ENCODE results near the gene HINT1. TPM values are rescaled to one million over a fixed set of nuclear protein-coding genes. Genes with fewer than 3 reads are reported as not detected.
A peak's percentile ranks its signal among the peaks of the same experiment; 100 is the strongest.

The HINT1 gene
- 100 to 1,000 TPM; 232 to 246 TPM for total RNA-seq

- peaks cover 37% of the 10 kb centered on the region for H3K36me3 Mint-ChIP-seq (ENCODE audit: low read depth)
- POLR2A ChIA-PET = interaction anchor here (0.6 to 2.0 kb wide), 24 partner anchors 9 to 1092 kb away, joined by 3 to 33 read pairs (median 4); partner anchors contain the start of gene CDC42SE2
- peak within 1 kb of the TSS; percentile 98 for H3K27ac Mint-ChIP-seq
- H3K4me1 Mint-ChIP-seq (ENCODE audit: low read depth) = peaks cover 49% of the 10 kb centered on the region
- H3K9me3 Mint-ChIP-seq (ENCODE audit: insufficient read depth) = no peaks in the 10 kb centered on the region
- DNase-seq (peak; percentile 94), ATAC-seq (peak; percentile 90)
- H3K27me3 Mint-ChIP-seq (ENCODE audit: low read depth) = no peaks in the 10 kb centered on the region
- peak within 1 kb of the TSS; percentile 96 for H3K4me3 Mint-ChIP-seq
- CTCF ChIA-PET = interaction anchor here (0.6 to 1.4 kb wide), 9 partner anchors 50 to 250 kb away, joined by 3 to 11 read pairs (median 4); partner anchors contain the start of gene CDC42SE2
Observed at GRCh38 chr5:131165119-131165727, at the start of gene HINT1. TSS of gene HINT1 (minus strand) at chr5:131165256. CDS start at chr5:131165205, 51 bp downstream.

- peaks cover 58% of the 10 kb centered on the region for H3K4me1 Mint-ChIP-seq (ENCODE audit: low read depth)
- ATAC-seq (no peak), DNase-seq (no peak)
- no peak overlapping the region for H3K4me3 Mint-ChIP-seq
- H3K27ac Mint-ChIP-seq = peak overlapping the region; percentile 55
- ChIA-PET CTCF (interaction anchor here (0.6 to 2.7 kb wide), 11 partner anchors 9 to 168 kb away, joined by 3 to 11 read pairs (median 3); no protein-coding TSS in a partner anchor), POLR2A (interaction anchor here (0.8 to 2.2 kb wide), 7 partner anchors 38 to 50 kb away, joined by 3 to 9 read pairs (median 4); partner anchors contain the start of gene CDC42SE2)
- no peaks in the 10 kb centered on the region for H3K9me3 Mint-ChIP-seq (ENCODE audit: insufficient read depth)
- H3K27me3 Mint-ChIP-seq (ENCODE audit: low read depth) = no peaks in the 10 kb centered on the region
- H3K36me3 Mint-ChIP-seq (ENCODE audit: low read depth) = peaks cover 21% of the 10 kb centered on the region
Observed at GRCh38 chr5:131214609-131215227, 49.7 kb upstream of the HINT1 start.

- ChIA-PET CTCF (interaction anchor here (1.4 kb wide), 1 partner anchor 9 kb away, joined by 3 read pairs; no protein-coding TSS in a partner anchor), POLR2A (interaction anchor here (1.0 to 5.9 kb wide), 4 partner anchors 38 to 52 kb away, joined by 3 to 87 read pairs (median 6); partner anchors contain the start of genes CDC42SE2 and HINT1)
- H3K9me3 Mint-ChIP-seq (ENCODE audit: insufficient read depth) = no peaks in the 10 kb centered on the region
- peak overlapping the region; percentile 64 for H3K27ac Mint-ChIP-seq
- DNase-seq (no peak), ATAC-seq (no peak)
- H3K36me3 Mint-ChIP-seq (ENCODE audit: low read depth) = peaks cover 20% of the 10 kb centered on the region
- H3K4me3 Mint-ChIP-seq = no peak overlapping the region
- H3K27me3 Mint-ChIP-seq (ENCODE audit: low read depth) = no peaks in the 10 kb centered on the region
- H3K4me1 Mint-ChIP-seq (ENCODE audit: low read depth) = peaks cover 55% of the 10 kb centered on the region
Observed at GRCh38 chr5:131212471-131213021, 47.5 kb upstream of the HINT1 start.

- Mint-ChIP-seq H3K27ac (no peak overlapping the region), H3K36me3 (ENCODE audit: low read depth) (peaks cover 16% of the 10 kb centered on the region), H3K4me3 (no peak overlapping the region), H3K27me3 (ENCODE audit: low read depth) (no peaks in the 10 kb centered on the region), H3K9me3 (ENCODE audit: insufficient read depth) (no peaks in the 10 kb centered on the region), H3K4me1 (ENCODE audit: low read depth) (peaks cover 62% of the 10 kb centered on the region)
- POLR2A ChIA-PET = interaction anchor here (5.9 kb wide), 1 partner anchor 53 kb away, joined by 87 read pairs; the partner anchor contains the start of gene CDC42SE2
- CTCF ChIA-PET = interaction anchor here (1.4 kb wide), 1 partner anchor 10 kb away, joined by 3 read pairs; no protein-coding TSS in a partner anchor
- ATAC-seq (no peak), DNase-seq (no peak)
Observed at GRCh38 chr5:131211669-131212068, 46.6 kb upstream of the HINT1 start.

- ATAC-seq (no peak), DNase-seq (no peak)
- H3K27ac Mint-ChIP-seq = peak overlapping the region; percentile 97
- H3K36me3 Mint-ChIP-seq (ENCODE audit: low read depth) = peaks cover 16% of the 10 kb centered on the region
- H3K9me3 Mint-ChIP-seq (ENCODE audit: insufficient read depth) = no peaks in the 10 kb centered on the region
- ChIA-PET POLR2A (interaction anchor here (1.4 to 5.9 kb wide), 10 partner anchors 9 to 172 kb away, joined by 3 to 87 read pairs (median 6); partner anchors contain the start of genes CDC42SE2, HINT1 and LYRM7), CTCF (interaction anchor here (1.0 to 1.7 kb wide), 4 partner anchors 16 to 60 kb away, joined by 4 to 7 read pairs (median 4); partner anchors contain the start of gene CDC42SE2)
- H3K4me1 Mint-ChIP-seq (ENCODE audit: low read depth) = peaks cover 61% of the 10 kb centered on the region
- peak overlapping the region; percentile 75 for H3K4me3 Mint-ChIP-seq
- H3K27me3 Mint-ChIP-seq (ENCODE audit: low read depth) = no peaks in the 10 kb centered on the region
Observed at GRCh38 chr5:131210151-131210510, 45.1 kb upstream of the HINT1 start.

- peak overlapping the region; percentile 97 for H3K27ac Mint-ChIP-seq
- H3K9me3 Mint-ChIP-seq (ENCODE audit: insufficient read depth) = no peaks in the 10 kb centered on the region
- CTCF ChIA-PET = interaction anchor here (0.8 to 1.7 kb wide), 10 partner anchors 10 to 207 kb away, joined by 3 to 7 read pairs (median 4); partner anchors contain the start of gene CDC42SE2
- peak overlapping the region; percentile 75 for H3K4me3 Mint-ChIP-seq
- H3K4me1 Mint-ChIP-seq (ENCODE audit: low read depth) = peaks cover 56% of the 10 kb centered on the region
- H3K27me3 Mint-ChIP-seq (ENCODE audit: low read depth) = no peaks in the 10 kb centered on the region
- peaks cover 15% of the 10 kb centered on the region for H3K36me3 Mint-ChIP-seq (ENCODE audit: low read depth)
- POLR2A ChIA-PET = interaction anchor here (0.9 to 5.9 kb wide), 17 partner anchors 9 to 172 kb away, joined by 3 to 87 read pairs (median 6); partner anchors contain the start of genes CDC42SE2, HINT1 and LYRM7
- DNase-seq = peak; percentile 62
- ATAC-seq = peak; percentile 94
Observed at GRCh38 chr5:131209506-131210150, 44.6 kb upstream of the HINT1 start.

GRCh38 chr5:131209175-131209505 lies 44.1 kb upstream of the HINT1 start:
- DNase-seq = no peak
- H3K4me1 Mint-ChIP-seq (ENCODE audit: low read depth) = peaks cover 51% of the 10 kb centered on the region
- H3K27me3 Mint-ChIP-seq (ENCODE audit: low read depth) = no peaks in the 10 kb centered on the region
- H3K4me3 Mint-ChIP-seq = peak overlapping the region; percentile 75
- H3K9me3 Mint-ChIP-seq (ENCODE audit: insufficient read depth) = no peaks in the 10 kb centered on the region
- ChIA-PET POLR2A (interaction anchor here (0.9 to 5.9 kb wide), 16 partner anchors 10 to 173 kb away, joined by 3 to 87 read pairs (median 6); partner anchors contain the start of genes CDC42SE2, HINT1 and LYRM7), CTCF (interaction anchor here (0.8 to 1.7 kb wide), 11 partner anchors 11 to 207 kb away, joined by 3 to 7 read pairs (median 4); partner anchors contain the start of gene CDC42SE2)
- no peak for ATAC-seq
- peak overlapping the region; percentile 97 for H3K27ac Mint-ChIP-seq
- H3K36me3 Mint-ChIP-seq (ENCODE audit: low read depth) = peaks cover 13% of the 10 kb centered on the region

GRCh38 chr5:131206772-131207171 lies 41.7 kb upstream of the HINT1 start:
- Mint-ChIP-seq H3K4me1 (ENCODE audit: low read depth) (peaks cover 40% of the 10 kb centered on the region), H3K9me3 (ENCODE audit: insufficient read depth) (no peaks in the 10 kb centered on the region), H3K27me3 (ENCODE audit: low read depth) (no peaks in the 10 kb centered on the region), H3K27ac (no peak overlapping the region), H3K4me3 (no peak overlapping the region), H3K36me3 (ENCODE audit: low read depth) (peaks cover 5% of the 10 kb centered on the region)
- POLR2A ChIA-PET = interaction anchor here (3.1 to 5.9 kb wide), 3 partner anchors 42 to 57 kb away, joined by 12 to 87 read pairs (median 13); partner anchors contain the start of genes CDC42SE2 and HINT1
- CTCF ChIA-PET = interaction anchor here (1.1 to 1.2 kb wide), 3 partner anchors 43 to 60 kb away, joined by 3 read pairs; no protein-coding TSS in a partner anchor
- ATAC-seq = no peak
- no peak for DNase-seq

- no peaks in the 10 kb centered on the region for H3K9me3 Mint-ChIP-seq (ENCODE audit: insufficient read depth)
- no peak overlapping the region for H3K27ac Mint-ChIP-seq
- ATAC-seq = no peak
- DNase-seq = no peak
- H3K27me3 Mint-ChIP-seq (ENCODE audit: low read depth) = no peaks in the 10 kb centered on the region
- H3K4me1 Mint-ChIP-seq (ENCODE audit: low read depth) = peaks cover 34% of the 10 kb centered on the region
- POLR2A ChIA-PET = interaction anchor here (0.7 to 3.1 kb wide), 3 partner anchors 18 to 58 kb away, joined by 3 to 12 read pairs (median 3); partner anchors contain the start of gene CDC42SE2
- peaks cover 4% of the 10 kb centered on the region for H3K36me3 Mint-ChIP-seq (ENCODE audit: low read depth)
- no peak overlapping the region for H3K4me3 Mint-ChIP-seq
- CTCF ChIA-PET = interaction anchor here (1.2 kb wide), 1 partner anchor 61 kb away, joined by 3 read pairs; no protein-coding TSS in a partner anchor
Observed at GRCh38 chr5:131206061-131206460, 41.0 kb upstream of the HINT1 start.

- H3K36me3 Mint-ChIP-seq (ENCODE audit: low read depth) = peaks cover 9% of the 10 kb centered on the region
- no peak overlapping the region for H3K4me3 Mint-ChIP-seq
- H3K27me3 Mint-ChIP-seq (ENCODE audit: low read depth) = no peaks in the 10 kb centered on the region
- DNase-seq = no peak
- CTCF ChIA-PET = interaction anchor here (0.7 kb wide), 1 partner anchor 9 kb away, joined by 5 read pairs; no protein-coding TSS in a partner anchor
- POLR2A ChIA-PET = interaction anchor here (3.1 kb wide), 1 partner anchor 48 kb away, joined by 12 read pairs; no protein-coding TSS in a partner anchor
- peaks cover 23% of the 10 kb centered on the region for H3K4me1 Mint-ChIP-seq (ENCODE audit: low read depth)
- no peak for ATAC-seq
- H3K9me3 Mint-ChIP-seq (ENCODE audit: insufficient read depth) = no peaks in the 10 kb centered on the region
- H3K27ac Mint-ChIP-seq = no peak overlapping the region
Observed at GRCh38 chr5:131204964-131205363, 39.9 kb upstream of the HINT1 start.

- ChIA-PET CTCF (no interaction called here), POLR2A (no interaction called here)
- Mint-ChIP-seq H3K27ac (no peak overlapping the region), H3K9me3 (ENCODE audit: insufficient read depth) (no peaks in the 10 kb centered on the region), H3K4me3 (no peak overlapping the region), H3K4me1 (ENCODE audit: low read depth) (peaks cover 2% of the 10 kb centered on the region), H3K36me3 (ENCODE audit: low read depth) (peaks cover 10% of the 10 kb centered on the region), H3K27me3 (ENCODE audit: low read depth) (no peaks in the 10 kb centered on the region)
- DNase-seq = no peak
- ATAC-seq = no peak
Observed at GRCh38 chr5:131200560-131200959, 35.5 kb upstream of the HINT1 start.

All from activated CD8-positive, alpha-beta T cell treated with anti-CD3 and anti-CD28 coated beads, Interleukin-2, amount 10 ng/mL, durations not matched to agents 7 days and 5 days (primary cell).